Panc1 (cell line): ENCODE data around the gene C22orf23.

Source experiments
- CTCF ChIP-seq: fragments of 450-650 bp; IDR thresholded peaks from 2 replicates; pipeline ENCODE4 v1.5.1; 2017; ENCODE audit warnings: mild to moderate bottlenecking
- REST ChIP-seq, 2 experiments: IDR thresholded peaks; 2 replicates each; pipeline ENCODE4 v1.6.1; 2011 to 2012; ENCODE audit warnings: low read depth in 2 of 2, control low read depth in 1 of 2, low read length in 1 of 2, mild to moderate bottlenecking in 1 of 2, moderate library complexity in 1 of 2; ENCODE audit not compliant: insufficient read depth in 1 of 2
- SIN3A ChIP-seq: IDR thresholded peaks from 2 replicates; pipeline ENCODE4 v1.6.1; 2012; ENCODE audit warnings: low read depth, mild to moderate bottlenecking, low read length, moderate library complexity, borderline replicate concordance; ENCODE audit not compliant: insufficient read depth

- TF ChIP-seq CTCF (no peak), REST (IDR thresholded peaks at IDR 0.05; ENCODE audit: insufficient read depth in 1 of 2, low read depth in 2 of 2, low read length in 1 of 2) (no peak), SIN3A (no peak)
These were observed 40.1 kb downstream of the C22orf23 start for GRCh38 chr22:37913233-37913721.
